Germinal center (tissue), 1 donor: ENCODE results near the gene C8A.

Source experiments
- DNase-seq: peaks from one replicate; pipeline ENCODE4 v3.0.0; 2012; ENCODE audit warnings: mixed read lengths, low spot score

C8A gene

DNA sequence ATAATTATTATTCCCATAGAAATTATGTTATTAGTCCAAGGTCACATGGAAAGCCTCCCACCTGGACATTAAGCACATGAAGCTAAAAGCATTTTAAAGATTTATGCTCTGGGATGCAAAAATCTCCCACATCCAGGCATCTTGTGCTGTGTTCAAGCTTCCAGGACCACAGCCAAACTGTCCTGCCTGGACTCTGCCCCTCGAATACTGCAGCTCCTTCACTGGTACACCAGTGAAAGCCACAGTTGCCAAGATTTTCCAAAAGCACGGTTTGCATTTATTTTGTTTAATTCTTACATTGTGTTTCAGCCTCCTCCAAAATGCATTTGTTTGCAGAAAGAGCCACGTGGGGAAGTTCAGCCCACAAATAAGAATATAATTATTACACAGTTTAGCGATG lies 72.6 kb downstream of the C8A start:
- no peak for DNase-seq

DNA sequence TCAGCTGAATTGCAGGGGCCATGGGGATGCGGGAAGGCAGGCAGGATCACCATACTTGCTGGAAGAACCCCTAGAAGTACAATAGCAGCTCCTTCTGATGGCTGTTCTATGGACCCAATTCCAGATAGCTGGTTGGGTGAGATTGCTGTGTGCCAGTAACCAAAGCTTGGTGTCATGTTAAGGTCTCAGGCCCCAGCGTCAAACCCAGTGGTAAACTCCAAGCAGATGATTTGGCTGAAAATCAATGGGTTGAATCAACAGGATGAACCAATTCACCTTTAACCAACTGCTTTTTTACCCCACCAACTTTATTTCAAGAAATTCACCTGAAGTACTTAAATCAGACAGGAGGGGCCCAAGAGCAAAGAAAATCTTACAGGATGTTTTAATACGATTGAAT lies 73.4 kb downstream of the C8A start:
- DNase-seq, result no peak

DNA sequence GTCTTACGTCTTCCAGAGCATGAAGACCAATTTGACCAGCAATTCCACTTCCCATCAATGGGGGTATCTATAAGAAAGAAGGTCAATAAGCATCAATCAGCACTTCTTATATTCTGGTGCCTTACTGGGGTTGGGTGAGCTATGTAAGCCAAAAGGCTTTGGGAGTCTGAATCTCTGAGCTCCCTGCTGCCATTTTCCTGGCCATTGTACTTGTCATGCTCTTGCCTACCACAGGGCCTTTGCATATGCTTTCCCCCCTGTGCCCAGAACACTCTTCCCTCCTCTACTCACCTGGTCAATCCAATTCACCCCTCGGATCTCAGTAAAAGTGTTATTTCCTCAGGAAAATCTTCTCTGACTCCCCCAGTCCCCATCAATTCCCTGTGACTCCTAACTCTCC lies 74.9 kb downstream of the C8A start:
- DNase-seq, result no peak

DNA sequence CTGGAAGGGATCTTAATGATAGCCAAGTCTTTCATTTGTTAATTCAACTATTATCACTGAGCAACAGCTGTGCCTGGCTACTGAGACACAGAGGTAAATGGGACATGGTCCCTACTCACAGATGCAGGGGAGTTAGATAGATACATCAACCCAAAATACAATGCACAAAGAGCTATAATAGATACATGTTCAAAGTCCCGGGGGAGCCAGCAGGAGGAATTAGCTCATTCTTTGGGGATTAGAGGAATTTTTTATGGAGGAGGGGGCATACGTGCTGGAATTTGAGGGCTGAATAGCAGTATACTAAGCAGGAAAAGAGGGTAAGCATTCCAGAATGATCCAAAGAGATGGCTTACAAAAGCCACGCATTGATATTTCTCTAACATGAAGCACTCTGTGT lies 76.6 kb downstream of the C8A start:
- no peak for DNase-seq

DNA sequence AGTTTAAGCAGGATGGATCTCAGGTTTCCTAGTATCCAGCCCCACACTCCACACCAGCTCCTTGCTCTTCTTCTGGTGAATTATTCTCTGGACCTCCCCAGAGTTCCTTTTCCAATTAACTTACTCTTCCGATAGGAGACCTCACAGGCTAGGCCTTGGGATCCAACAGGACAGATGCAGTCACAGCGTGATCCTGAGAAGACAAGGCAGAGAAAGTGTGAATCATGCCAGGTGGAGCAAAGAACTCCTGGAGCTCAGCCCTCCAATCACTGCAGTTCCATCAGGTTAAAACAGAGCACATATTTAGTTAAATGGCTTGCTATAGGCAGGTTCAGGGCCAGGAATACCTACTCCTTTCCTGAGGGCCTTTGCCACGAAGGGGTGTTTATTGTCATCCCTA lies 77.1 kb downstream of the C8A start:
- no peak for DNase-seq

DNA sequence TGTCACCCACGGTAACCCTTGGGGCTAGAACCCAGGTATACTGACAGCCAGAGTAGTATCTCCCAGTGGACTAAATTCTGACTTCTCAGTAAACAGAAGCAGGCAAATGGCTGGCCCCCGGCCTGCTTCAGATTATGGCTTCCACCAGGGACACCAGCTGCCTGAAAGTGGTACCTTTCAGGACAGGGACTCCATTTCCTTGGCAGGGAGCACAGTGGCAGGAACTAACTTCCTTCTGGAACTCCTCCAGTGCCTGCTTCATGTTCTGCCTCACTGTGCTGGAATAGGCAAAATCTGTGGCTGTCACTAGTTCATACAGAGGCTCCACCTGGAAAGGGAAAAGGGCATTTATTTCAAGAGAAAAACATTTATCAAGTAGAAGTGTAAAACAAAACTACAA lies 78.6 kb downstream of the C8A start:
- no peak for DNase-seq

DNA sequence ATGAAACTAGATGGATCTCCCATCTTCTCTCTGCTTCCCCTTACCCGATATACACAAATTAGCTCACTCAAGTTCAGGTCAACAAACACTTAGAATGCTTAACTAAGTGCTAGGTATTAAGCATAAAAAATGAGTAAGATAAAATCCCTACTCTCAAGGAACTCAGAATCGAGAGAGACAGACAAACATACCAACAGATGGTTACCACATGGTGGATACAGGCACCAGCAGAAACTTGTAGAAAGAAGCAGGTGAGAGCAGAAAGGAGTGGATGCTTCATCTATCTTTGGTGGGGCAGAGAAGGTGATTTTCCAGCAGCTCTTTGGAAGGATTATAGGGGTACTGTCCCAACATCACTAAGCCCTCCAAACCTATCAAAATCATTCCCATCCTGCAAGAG lies 79.0 kb downstream of the C8A start:
- no peak for DNase-seq

DNA sequence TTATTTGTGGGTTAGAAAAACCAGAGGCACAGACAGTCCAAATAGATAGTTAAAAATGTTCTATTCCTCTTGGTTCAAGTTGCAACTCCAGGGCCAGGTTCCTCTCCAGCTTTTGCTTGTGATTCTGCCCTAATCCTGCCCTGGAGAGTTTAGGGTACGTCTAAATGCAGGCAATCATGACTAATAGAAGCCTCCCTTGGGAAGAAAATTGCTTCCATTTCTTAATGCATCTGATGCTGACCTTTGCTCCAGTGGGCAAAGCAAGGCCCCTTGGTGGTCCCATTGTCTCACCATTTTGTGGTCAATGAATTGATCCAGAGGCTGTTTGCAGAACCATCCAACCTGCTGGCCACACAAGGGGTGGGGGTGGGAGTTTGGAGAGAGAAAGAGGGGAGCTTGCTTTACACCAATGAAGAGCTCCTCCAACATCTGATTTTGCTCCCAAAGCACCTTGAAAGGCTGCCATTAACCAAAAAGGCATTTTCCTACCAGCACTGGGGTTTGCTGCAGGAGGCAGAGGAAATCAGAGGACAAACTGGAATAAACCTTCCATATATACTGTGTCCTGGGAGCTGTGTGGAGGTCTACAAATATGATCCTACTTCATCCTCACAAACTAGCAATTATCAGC lies 79.9 kb downstream of the C8A start:
- DNase-seq, result no peak

DNA sequence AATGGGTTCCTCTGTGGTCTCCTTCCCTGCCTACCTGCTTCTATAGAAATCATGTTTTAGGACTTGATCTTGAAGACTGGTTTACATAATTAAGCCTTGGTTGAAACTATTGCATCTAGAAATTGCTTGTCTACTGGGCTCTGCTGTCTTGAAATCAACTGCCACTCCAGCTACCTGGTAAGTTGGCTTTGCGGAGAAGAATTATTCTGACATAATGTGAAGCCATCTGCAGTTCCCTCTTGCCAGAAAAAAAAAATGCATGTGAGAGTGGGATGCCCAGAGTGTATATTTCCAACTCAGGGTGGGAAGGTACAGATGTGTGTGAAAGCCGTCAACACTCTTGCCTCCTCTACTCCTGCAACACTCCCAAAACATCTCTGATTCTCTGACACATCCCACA lies 84.0 kb downstream of the C8A start:
- DNase-seq, result no peak

DNA sequence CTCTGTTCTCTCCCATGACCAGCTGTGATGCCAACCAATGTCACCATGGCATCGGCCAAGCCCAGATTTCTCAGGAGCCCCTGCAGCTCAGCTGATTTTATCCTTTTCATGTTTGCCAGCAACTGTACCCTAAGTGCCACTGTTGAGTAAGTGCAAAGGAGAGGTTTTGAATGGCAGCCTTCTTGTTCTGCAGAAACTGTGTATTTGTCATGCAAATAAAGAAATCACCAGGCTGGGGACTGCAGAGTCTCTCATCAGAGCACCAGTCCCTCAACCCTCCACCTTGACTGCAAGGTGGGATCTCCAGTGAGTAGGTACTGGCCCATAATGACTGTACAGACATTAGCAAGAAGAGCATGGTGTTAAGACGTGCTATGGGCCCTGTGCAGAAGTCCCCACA lies 84.6 kb downstream of the C8A start:
- no peak for DNase-seq

DNA sequence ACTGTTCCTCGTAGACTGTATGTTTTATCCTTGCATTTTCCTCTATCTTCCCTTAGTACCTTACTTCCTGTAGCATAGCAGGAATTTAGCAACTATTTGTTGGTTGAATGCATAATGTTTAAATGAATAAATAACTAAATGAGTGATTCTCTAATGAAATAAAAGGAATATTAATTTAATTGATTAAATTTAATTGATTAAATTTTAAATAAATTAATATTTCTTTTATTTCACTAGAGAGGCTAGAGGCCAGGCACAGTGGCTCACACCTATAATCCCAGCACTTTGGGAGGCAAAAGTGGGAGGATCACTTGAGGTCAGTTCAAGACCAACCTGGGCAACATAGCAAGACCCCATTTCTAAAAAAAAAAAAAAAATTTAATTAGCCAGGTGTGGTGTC lies 85.4 kb downstream of the C8A start:
- DNase-seq, result no peak

DNA sequence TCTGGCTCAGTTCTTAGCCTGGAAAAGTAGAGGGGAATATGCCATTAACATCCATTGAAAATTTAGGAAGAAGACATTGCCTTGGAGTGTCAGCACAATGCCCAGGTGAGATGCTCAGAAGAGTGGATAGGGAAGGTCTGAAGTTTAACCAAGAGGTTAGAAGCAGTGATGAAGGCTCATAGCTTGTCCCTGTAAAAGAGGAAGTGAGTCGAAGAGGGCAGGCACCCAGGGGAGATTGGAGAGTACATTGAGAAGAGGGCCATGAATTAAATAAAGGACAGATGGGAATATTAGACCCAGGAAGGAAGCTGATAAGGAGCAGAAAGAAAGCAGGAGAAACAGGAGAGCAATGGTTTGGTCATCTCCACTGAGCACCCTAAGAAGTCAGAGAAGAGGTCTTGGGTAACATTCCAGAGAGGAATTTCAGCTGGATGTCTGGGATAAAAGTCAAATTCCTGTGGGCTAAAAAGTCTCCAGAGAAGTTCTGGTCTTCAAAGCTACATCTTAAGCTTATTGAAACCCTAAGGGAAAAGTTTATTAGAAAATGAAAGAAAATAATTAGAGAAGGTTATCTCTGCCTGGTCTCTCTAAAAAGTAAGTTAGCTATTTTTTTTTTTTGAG lies 93.9 kb downstream of the C8A start:
- no peak for DNase-seq

DNA sequence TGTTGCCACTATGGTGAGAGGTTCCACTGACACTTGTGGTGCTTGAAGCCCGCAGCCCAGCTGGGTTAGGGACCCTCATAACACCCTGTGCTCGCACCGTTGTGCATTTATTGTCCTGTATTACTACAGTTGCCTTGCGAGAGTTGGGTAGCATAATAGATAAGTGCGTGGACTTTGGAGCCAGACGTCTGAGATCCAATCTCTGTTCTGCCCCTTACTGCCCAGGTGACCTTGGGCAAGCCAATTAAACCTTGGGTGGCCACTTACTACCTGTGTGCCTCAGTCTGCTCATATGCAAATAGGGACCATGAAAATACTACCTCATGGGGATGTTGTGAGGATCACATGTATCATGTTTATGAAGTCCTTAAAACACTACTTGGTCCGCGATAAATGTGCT lies 97.9 kb downstream of the C8A start:
- no peak for DNase-seq

DNA sequence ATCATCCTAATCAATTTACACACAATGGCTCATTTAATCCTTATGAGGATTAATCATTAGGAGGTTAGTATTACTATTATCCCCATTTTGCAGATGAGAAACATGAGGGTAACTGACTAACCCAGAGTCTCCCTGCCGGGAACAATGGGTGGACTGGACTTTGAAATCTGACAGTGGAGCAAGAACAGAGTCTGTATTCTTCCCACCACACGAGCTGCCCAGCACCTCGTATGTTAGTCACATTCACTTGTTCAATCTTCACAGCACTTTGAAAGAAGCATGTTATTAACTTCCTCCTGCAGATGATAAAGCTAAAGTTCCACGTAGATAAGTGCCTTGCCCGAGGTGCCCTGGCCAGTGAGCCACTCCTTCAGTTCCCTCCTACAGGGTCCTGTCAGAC lies 98.8 kb downstream of the C8A start:
- DNase-seq, result no peak

DNA sequence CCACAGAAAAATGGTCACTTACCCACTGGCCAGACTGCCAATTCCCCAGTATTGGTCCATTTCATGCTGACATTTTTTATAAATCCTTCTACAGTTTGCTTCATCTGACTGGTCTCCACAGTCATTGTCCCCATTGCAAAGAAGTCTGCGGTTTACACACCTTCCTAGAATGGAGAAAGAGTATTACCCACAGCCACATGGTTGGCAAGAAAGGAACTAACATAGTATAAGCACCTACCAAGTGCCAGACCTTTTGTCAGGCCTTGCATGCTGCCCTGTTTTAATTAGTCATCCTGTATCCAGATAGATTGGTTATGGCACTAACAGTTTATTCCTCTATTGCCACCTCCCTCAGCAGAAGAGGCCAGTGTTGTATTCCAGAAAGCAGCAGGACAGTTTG lies 100.1 kb downstream of the C8A start:
- no peak for DNase-seq

DNA sequence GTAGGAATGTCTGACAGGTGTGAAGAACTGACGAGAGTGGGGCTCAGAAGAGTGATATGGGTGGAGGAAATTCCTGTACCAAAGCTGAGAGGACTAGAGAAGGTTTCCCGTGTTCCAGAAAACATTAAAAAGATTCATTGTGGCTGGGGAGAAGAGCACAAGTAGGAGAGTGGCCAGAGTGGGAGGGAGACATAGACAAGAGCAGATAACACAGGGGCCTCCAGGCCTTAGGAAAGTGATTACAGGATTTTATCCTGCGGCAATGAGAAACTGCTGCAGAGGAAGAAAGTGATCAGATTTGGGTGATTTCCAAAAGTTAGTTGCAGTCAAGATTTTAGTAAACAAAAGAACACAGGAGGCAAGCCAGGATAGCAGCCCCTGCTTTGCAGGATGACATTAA lies 103.3 kb downstream of the C8A start:
- no peak for DNase-seq

DNA sequence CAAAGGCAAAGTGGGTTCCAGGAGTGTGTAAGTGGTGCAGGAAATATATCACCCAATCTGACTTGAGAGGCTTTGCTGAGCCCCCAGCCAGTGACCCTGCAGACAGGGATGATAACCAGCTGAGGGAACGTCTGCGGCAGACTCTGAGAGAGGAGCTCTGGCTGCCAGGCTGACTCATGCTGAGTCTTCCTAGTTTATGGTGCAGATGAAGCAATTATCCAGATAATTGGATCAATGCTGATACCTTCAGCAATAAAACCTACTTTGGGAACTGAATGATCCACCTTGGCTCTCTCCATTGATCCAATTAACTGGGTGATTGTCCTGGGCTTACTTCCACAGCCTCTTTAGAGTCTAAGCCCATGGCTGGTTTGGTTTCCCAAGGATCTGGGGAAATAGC lies 103.9 kb downstream of the C8A start:
- DNase-seq, result no peak

DNA sequence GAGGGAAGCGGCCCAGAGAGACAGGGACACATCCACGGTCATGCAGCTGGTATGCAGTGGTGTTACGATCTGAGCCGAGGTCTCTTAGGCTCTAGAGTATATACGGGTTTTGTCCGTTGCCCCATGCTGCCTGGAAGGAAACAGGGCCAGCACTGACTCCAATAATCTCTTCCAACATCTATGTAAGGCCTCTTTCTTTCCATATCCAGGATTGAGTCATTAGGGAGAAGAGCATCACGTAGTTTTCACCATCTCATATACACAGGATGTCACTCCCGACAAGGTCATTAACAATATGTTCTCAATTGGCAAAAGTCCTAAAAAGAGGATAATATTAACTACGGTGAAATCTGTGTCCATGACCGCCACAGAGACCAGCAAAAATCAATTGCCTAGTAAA lies 106.8 kb downstream of the C8A start:
- DNase-seq, result no peak

DNA sequence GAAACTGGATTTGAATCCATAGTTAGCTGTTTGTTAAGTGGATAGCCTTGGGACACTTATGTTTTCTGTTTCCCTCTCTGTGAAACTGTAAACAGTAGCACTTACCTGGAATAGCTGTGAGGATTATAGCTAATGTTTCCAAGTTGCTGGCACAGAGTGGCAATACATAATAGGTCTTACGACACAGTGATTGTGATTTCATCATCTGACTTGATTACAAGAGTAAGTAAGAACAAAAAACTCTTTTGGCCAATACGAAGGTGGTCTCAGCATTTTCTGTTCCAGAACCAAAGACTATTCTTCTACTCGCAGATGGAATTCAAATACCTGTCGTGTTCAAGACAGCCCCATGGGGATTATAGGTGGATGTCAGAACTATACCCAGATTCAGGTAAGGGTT lies 109.1 kb downstream of the C8A start:
- no peak for DNase-seq

DNA sequence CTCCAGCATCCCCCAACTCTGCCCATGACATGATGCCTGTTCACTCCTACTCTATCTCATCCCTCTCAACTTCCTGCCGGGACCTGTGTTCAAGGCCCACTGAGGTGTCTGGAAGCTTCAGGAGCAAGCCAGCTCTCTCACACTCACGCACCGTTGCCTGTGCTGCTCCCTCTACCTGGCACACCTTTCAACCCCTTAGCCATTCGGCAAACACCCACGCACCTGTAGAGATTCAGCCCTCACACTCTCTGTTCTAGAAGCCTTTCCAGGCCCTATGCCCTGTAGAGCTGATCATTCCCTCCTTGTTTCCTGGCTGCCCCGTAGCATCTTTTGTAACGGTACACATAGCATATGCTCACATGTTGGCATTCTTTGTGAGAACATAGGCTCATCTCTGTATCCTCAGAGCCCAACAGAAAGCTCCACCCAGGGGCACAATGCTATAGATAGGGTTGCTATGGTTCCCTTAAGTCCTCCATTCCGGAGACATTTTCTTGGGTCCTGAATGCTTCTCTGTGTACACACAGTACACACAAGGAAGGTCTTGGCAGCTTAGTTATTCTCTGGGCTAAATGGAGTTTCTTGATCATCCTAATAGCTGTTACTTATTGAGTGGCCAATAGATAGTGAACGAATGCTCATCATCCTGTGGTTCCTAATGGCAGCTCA lies 109.9 kb downstream of the C8A start:
- DNase-seq, result no peak

DNA sequence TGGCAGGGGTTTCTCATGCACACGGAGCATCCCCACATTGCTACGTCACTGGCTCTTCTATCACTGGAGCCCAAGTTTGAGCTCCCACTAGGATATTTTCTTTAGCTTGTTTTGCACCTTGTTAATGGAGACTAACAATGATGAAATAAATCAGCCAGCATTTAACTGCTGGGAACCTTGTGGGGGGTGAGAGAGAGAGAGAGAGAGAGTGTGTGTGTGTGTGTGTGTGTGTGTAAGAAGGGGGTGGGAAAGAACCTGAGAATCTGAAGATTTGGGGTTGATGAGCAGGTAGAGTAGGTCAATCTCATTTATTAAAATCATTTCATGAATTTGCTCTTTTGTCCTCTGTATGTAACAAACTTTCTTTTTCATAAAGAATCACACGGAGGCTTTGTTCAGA lies 110.6 kb downstream of the C8A start:
- DNase-seq, result no peak

DNA sequence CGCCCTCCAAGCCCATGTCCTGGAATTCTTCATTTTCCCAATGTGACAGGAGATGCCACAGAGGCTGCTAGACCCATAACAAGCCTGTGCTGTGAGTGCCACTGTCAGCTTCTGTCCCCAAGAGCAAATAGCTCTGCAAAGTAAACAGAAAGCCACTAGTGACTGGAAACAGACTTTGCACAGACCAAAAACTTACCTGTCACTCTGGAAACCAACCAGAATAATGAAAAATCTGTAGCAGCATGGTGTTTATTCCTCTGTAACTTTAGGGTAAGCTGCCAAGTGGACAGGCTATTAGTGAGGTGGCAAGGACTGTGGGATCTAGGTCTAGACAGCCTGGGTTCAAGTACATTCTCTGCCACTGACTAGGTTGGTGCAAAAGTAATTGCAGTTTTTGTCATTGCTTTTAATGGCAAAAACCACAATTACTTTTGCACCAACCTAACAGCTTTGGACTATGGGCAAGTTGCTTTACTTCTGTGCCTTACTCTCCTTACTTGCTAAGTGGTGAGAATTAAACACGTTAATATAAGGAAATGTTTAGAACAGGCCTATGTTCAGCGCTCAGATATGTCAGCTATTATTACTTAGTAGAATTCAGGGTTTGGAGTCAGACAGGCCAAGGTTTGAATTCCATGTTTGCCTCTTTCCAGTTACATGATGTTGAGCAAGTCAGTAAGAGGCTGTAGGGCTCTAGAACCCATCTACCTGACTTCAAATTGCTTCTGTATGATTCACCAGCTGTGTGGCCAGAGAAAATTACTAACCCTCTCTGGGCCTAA lies 111.5 kb downstream of the C8A start, which contains the start of gene C8B:
TSS of gene C8B (minus strand) at position 100 of the 782 bp plus-strand sequence. CDS start at position 33, 67 bp downstream.
- no peak for DNase-seq

DNA sequence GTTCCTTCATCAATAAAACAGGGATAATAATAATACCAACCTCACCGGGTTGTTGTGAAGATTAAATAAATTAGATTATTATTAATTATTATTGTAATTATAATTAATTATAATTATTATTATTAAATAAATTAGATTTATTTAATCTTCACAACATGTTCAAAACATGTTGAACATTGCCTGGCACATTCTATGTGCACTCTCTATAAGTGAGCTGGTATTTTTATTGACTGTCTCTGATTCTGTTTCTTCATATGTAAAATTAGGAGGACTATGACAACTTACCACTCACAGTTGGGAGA lies 112.1 kb downstream of the C8A start:
- no peak for DNase-seq
